HL-60 (cell line): ENCODE results near the gene HS3ST5.

ENCODE experiments used
- CTCF ChIP-seq: IDR thresholded peaks from one replicate; pipeline ENCODE4 v1.5.1; 2011; ENCODE audit warnings: low read length, control low read depth, inconsistent platforms; ENCODE audit not compliant: insufficient read depth
- GABPA ChIP-seq: IDR thresholded peaks from 2 replicates; pipeline ENCODE4 v1.6.1; 2012; ENCODE audit warnings: low read depth
- POLR2AphosphoS5 ChIP-seq: IDR thresholded peaks from 2 replicates; pipeline ENCODE4 v1.6.1; 2012; ENCODE audit warnings: low read depth
- SPI1 ChIP-seq: IDR thresholded peaks from 2 replicates; pipeline ENCODE4 v1.6.1; 2012; ENCODE audit warnings: low read depth, mild to moderate bottlenecking, borderline replicate concordance

- TF ChIP-seq CTCF (no peak), GABPA (no peak), POLR2AphosphoS5 (no peak), SPI1 (no peak)
These were observed 66.0 kb downstream of the HS3ST5 start for GRCh38 chr6:114276783-114277182.
